HUES48 (cell line): ENCODE measurements around the gene FGF12.

Source experiments
- H3K27ac ChIP-seq: one replicate; pipeline ENCODE4 v1.7.0; 2013; ENCODE audit warnings: low read depth, low read length, inconsistent platforms
- H3K27me3 ChIP-seq: 2 replicates; pipeline ENCODE4 v1.6.1; 2013; ENCODE audit warnings: mild to moderate bottlenecking, low read length; ENCODE audit not compliant: control insufficient read depth, insufficient read depth
- H3K36me3 ChIP-seq: 2 replicates; pipeline ENCODE4 v1.6.1; 2013; ENCODE audit warnings: low read length; ENCODE audit not compliant: control insufficient read depth, insufficient read depth
- H3K4me1 ChIP-seq: 2 replicates; pipeline ENCODE4 v1.6.1; 2013; ENCODE audit warnings: mild to moderate bottlenecking, low read length; ENCODE audit not compliant: control insufficient read depth, insufficient read depth
- H3K4me3 ChIP-seq: 2 replicates; pipeline ENCODE4 v1.5.1; 2013; ENCODE audit warnings: mild to moderate bottlenecking, low read depth, low read length
- H3K9ac ChIP-seq: 2 replicates; pipeline ENCODE4 v1.6.1; 2013; ENCODE audit warnings: mild to moderate bottlenecking, low read depth, low read length, moderate library complexity
- H3K9me3 ChIP-seq: 2 replicates; pipeline ENCODE4 v1.6.1; 2013; ENCODE audit warnings: low read length; ENCODE audit not compliant: control insufficient read depth, insufficient read depth

The FGF12 gene

GRCh38 chr3:192553707-192554106 is 173.6 kb downstream of the FGF12 start:
- Histone ChIP-seq H3K9ac (no peak overlapping the region), H3K4me1 (peaks cover 9% of the 10 kb centered on the region), H3K9me3 (no peaks in the 10 kb centered on the region), H3K27ac (no peak overlapping the region), H3K27me3 (no peaks in the 10 kb centered on the region), H3K36me3 (no peaks in the 10 kb centered on the region), H3K4me3 (no peak overlapping the region; the same call in 1 of the 2 replicates)

GRCh38 chr3:192550356-192550755 is 177.0 kb downstream of the FGF12 start:
- Histone ChIP-seq H3K4me1 (peaks cover 9% of the 10 kb centered on the region), H3K4me3 (no peak overlapping the region), H3K27ac (no peak overlapping the region), H3K27me3 (no peaks in the 10 kb centered on the region), H3K9ac (no peak overlapping the region), H3K36me3 (no peaks in the 10 kb centered on the region), H3K9me3 (no peaks in the 10 kb centered on the region)

- Histone ChIP-seq H3K9me3 (no peaks in the 10 kb centered on the region), H3K9ac (no peak overlapping the region), H3K4me3 (no peak overlapping the region), H3K27me3 (no peaks in the 10 kb centered on the region), H3K27ac (no peak overlapping the region), H3K36me3 (no peaks in the 10 kb centered on the region), H3K4me1 (no peaks in the 10 kb centered on the region)
Observed at GRCh38 chr3:192545333-192545732, 182.0 kb downstream of the FGF12 start.

GRCh38 chr3:192543163-192543562 is 184.2 kb downstream of the FGF12 start:
- Histone ChIP-seq H3K9ac (no peak overlapping the region), H3K36me3 (no peaks in the 10 kb centered on the region), H3K4me3 (no peak overlapping the region), H3K4me1 (no peaks in the 10 kb centered on the region), H3K27me3 (no peaks in the 10 kb centered on the region), H3K9me3 (no peaks in the 10 kb centered on the region), H3K27ac (no peak overlapping the region)

DNA sequence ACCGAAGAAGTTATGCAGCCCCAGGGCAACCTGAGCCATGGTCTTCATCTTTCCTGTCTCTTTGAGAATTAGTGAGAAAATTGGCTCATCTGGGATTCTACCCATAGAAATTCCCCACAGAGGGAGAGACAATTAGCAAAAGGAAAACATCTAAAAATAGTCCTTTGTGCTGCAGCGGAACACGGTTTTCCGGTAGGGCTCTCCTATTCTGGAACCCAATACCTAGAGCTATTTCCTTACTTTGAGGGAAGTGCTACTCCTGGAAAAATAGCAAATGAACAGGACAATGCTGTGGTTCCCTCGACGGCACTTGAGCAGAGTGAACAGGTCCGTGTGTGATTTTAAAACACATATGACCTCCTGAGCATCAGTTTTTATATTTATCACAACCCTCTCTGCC is 210.5 kb downstream of the FGF12 start:
- H3K9me3 ChIP-seq: no peaks in the 10 kb centered on the region
- H3K36me3 ChIP-seq: no peaks in the 10 kb centered on the region
- peaks cover 16% of the 10 kb centered on the region for H3K27me3 ChIP-seq
- H3K4me1 ChIP-seq: no peaks in the 10 kb centered on the region; the same call in 1 of the 2 replicates
- no peak overlapping the region for H3K9ac ChIP-seq
- H3K4me3 ChIP-seq: no peak overlapping the region
- no peak overlapping the region for H3K27ac ChIP-seq

DNA sequence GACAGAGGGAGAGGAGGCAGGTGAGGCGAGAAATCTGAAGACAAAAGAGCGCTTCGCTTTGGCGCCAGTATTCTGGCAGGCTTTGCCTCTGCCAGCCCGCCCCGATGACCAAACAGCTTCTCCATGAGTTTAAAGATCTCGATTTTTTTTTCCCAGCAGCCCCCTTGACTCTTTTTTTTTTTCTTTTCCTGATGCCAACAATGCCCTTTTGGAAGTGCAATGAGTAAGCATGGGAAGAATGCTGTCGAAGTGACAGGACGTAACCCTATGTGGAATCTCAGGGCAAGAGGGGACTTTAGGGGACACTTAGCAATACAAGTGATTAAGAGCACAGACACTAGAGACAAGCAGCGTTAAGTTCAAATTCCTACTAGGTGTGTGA is 211.7 kb downstream of the FGF12 start:
- H3K4me3 ChIP-seq: peak overlapping the region; percentile 83
- H3K36me3 ChIP-seq: no peaks in the 10 kb centered on the region
- no peaks in the 10 kb centered on the region; the same call in 1 of the 2 replicates for H3K4me1 ChIP-seq
- H3K27me3 ChIP-seq: peaks cover 16% of the 10 kb centered on the region
- H3K27ac ChIP-seq: peak overlapping the region; percentile 14
- H3K9me3 ChIP-seq: no peaks in the 10 kb centered on the region
- peak overlapping the region; percentile 14; the same call in 1 of the 2 replicates for H3K9ac ChIP-seq

DNA sequence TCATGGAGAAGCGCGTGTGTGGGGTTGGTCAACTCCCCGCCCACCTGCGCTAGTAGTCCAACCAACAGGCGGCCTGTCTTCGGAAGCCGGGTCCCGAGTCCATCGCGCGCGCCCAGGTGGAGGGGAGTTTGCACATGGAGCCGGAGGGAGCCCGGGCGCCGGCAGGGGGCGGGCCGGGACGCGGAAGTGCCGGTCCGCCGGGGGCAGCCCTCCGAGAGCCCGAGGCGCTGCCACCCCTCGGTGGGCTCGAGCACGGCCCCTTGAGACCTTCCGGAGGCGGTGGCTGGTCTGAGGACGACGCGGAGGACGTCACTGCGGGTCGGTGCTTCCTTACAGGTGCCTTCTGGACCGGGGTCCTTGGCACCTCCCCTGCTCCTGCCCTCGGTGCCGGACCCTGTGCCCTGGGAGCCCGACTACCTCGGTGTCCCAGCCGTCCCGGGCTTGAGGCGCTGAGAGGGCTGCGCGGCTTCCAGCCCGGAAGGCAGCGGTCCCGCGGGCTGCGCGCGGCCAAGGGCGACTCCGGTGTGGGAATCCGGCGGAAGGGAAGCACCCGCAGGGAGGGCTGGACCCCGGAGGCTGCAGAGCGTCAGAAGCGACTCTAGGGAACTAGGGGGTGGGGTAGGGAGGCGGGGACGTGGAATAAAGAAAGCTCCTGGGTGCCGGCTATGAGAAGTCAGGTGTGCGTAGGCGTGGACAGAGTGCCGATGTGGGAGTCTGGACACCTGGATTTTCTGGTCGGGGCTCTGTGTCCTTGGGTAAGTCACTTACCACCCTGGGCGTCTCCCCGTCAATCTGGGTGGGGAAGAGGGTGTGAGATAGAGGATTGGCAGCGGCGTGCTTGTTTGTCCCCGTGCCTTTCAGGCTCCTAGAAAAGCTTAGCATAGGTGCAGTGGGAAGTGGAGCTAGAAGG is 212.3 kb downstream of the FGF12 start:
- Histone ChIP-seq H3K4me1 (no peaks in the 10 kb centered on the region; the same call in 1 of the 2 replicates), H3K9ac (peak overlapping the region; percentile 34; the same call in 1 of the 2 replicates), H3K4me3 (peak overlapping the region; percentile 83), H3K27ac (peak overlapping the region; percentile 48), H3K36me3 (no peaks in the 10 kb centered on the region), H3K9me3 (no peaks in the 10 kb centered on the region), H3K27me3 (peaks cover 16% of the 10 kb centered on the region)

DNA sequence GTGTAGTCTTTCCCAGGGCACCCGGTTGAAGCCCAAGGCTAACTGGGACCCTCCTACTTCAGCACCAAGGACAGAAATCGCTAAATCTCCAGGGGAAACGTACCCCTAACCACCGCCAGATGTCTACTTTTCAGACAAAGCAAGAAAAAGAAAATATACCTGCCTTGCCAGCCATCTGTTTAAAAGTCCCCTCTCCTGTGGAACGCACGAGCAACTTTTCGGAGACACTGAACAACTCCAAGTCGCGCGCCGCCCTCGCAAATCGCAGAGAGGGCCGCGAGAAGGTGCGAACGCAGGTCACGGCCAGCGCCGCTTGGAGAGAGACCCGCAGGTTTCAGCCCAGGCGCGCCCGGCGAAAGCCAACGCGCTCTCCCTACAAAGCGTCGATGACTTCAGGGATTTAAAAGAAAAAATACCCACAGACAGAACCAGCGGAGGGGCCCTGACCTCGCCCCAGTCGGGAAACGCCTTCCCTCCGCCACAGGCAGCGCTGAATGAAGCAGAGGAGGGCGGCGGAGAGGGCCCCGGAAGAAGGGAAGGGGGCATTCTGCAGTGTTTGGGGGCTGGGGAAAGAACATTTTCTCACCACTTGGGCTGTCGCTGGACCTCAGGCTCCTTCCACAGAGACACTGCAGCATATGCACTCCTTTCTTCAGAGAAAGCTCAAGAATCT is 213.1 kb downstream of the FGF12 start:
- no peaks in the 10 kb centered on the region for H3K36me3 ChIP-seq
- no peaks in the 10 kb centered on the region; the same call in 1 of the 2 replicates for H3K4me1 ChIP-seq
- peaks cover 16% of the 10 kb centered on the region for H3K27me3 ChIP-seq
- no peaks in the 10 kb centered on the region for H3K9me3 ChIP-seq
- H3K9ac ChIP-seq: no peak overlapping the region
- H3K27ac ChIP-seq: no peak overlapping the region
- peak overlapping the region; percentile 83 for H3K4me3 ChIP-seq

DNA sequence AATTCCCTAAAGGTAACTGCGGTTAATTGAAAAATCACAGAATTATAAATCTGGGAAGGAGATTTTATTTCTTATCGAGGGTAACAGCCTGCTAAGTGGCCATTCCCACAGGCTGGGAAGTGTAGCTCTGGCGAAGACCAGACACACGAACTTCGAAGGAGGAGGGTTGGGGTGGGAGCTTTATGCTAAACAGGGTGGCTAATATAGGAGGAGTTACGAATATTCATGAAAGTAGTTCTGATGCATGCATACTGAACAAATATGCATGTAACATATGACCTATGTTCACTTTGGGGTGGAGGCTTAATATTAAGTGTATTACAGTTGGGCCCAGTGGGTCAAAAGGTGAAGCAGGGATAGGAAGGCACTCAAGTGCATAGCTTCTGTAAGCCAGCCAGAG is 221.6 kb downstream of the FGF12 start:
- H3K4me3 ChIP-seq: no peak overlapping the region
- H3K4me1 ChIP-seq: no peaks in the 10 kb centered on the region
- no peak overlapping the region for H3K9ac ChIP-seq
- H3K9me3 ChIP-seq: no peaks in the 10 kb centered on the region
- H3K27ac ChIP-seq: no peak overlapping the region
- H3K36me3 ChIP-seq: no peaks in the 10 kb centered on the region
- no peaks in the 10 kb centered on the region for H3K27me3 ChIP-seq

GRCh38 chr3:192501401-192501800 is 225.9 kb downstream of the FGF12 start:
- H3K9ac ChIP-seq: no peak overlapping the region
- no peaks in the 10 kb centered on the region for H3K9me3 ChIP-seq
- H3K4me1 ChIP-seq: no peaks in the 10 kb centered on the region
- no peak overlapping the region for H3K4me3 ChIP-seq
- H3K27me3 ChIP-seq: no peaks in the 10 kb centered on the region
- H3K27ac ChIP-seq: no peak overlapping the region
- no peaks in the 10 kb centered on the region for H3K36me3 ChIP-seq
